Right renal pelvis (tissue), 4 donors: ENCODE results near the gene C20orf173. TPM values are rescaled to one million over a fixed set of nuclear protein-coding genes. Genes with fewer than 3 reads are reported as not detected.

Source experiments
- DNase-seq, 4 donors: peaks; one replicate each; pipeline ENCODE4 v3.0.0-alpha.2; 2013; ENCODE audit warnings: low read depth in 4 of 4, low spot score in 3 of 4, missing footprints in 1 of 4
- polyA plus RNA-seq, 4 donors: library from polyadenylated mRNA; unstranded; fragments of 120-200 nt; gene quantifications; one replicate each; pipeline ENCODE4 v1.2.1, GENCODE V29; 2013; ENCODE audit not compliant: insufficient read length in 4 of 4

C20orf173 gene
- polyA plus RNA-seq, 4 donors, result not detected

DNA sequence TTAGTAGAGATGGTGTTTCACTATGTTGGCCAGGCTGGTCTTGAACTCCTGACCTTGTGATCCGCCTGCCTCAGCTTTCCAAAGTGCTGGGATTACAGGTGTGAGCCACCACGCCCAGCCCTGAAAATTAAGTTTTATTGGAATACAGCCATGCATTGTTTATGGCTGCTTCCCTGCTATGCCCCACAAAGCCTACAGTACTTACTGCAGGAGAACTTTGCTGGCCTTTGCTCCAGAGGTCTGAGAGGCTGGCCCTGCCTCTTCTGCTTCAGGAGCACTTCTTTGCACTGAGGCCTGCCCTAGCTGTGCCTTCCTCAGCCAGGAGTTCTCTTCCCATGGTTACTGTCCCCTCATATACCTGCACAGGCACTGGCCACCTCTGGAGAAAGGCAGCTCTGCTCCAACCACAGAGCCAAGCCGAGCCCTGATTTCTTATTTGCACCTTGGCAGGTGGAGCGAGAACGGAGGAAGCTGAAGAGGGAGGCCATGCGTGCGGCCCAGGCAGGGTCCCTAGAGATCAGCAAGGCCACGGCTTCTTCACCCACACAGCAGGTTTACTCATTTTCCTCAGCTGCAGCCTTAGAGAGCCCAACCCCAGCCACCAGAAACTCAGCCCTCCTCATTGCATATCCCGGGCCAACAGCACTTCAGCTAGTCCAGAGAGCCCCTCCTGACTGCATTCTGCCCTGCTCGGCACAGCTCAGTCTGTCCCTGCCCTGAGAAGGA, 20.8 kb downstream of the C20orf173 start:
- no peak for DNase-seq

DNA sequence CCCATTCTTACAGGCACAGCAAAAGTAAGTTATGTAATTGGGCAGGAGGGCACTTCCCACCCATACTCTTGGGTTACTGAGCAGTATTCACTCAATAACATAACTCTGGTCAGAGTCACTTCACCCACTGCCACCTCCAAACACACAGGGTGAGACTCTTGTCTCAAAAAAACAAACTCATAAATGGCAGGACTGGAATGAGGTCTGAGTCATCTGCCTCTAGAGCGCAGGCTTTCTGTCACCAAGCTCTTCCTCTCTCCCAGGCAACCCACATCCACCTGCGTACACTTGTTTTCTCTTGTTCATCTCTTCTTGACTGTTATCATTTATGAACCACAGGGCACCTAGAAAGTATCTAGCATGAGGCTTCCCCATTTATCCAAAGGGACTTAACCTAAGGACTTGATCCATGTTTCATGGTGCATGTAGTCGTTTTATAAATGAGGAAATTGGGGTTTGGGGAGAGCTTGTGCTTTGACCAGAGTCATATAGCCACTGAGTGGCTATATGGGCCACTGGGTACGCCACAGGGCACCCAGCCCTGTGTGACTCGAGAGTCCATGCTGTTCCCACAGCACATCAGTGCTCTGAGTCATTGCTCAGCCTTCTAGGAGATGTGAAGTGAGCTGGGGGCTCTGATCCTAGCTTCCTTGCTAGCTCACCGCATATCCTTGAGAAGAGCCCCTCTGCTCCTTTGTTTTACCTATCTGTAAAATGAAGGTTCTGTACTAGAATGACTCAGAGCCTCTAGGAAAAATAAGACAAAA, 22.4 kb downstream of the C20orf173 start:
- DNase-seq, result no peak

DNA sequence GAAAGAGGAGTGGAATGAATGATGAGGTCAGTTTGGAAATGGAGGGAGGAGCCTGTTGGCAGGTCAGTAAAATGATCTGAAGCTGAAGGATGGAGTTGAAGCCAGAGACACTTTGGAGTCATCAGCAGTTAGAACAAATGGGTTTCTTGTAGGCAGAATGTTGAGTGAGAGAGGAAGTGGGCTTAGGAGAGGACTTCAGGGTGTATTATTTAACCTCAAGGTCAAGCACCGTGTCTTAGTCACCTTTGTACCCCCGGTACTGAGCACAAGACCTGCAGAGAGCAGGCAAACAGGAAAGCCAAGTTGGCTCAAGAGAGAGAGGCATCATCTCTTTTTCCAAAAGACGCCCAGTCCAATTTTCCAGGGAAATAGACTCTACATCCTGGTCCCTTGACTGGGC, 23.3 kb downstream of the C20orf173 start:
- no peak for DNase-seq

DNA sequence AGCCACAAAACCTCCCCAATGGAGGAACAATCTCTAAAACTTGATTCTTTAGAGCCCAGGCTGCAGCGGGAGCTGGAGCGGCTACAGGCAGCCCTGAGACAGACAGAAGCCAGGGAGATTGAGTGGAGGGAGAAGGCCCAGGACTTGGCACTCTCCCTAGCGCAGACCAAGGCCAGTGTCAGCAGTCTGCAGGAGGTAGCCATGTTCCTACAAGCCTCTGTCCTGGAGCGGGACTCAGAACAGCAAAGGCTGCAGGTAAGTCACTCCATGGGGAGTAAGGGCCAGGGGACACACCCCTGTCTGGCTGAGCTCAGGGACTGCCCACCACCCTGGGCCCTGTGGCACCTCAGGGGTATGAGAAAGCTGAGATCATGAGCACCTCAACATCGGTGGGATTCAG, 24.7 kb downstream of the C20orf173 start:
- no peak for DNase-seq

DNA sequence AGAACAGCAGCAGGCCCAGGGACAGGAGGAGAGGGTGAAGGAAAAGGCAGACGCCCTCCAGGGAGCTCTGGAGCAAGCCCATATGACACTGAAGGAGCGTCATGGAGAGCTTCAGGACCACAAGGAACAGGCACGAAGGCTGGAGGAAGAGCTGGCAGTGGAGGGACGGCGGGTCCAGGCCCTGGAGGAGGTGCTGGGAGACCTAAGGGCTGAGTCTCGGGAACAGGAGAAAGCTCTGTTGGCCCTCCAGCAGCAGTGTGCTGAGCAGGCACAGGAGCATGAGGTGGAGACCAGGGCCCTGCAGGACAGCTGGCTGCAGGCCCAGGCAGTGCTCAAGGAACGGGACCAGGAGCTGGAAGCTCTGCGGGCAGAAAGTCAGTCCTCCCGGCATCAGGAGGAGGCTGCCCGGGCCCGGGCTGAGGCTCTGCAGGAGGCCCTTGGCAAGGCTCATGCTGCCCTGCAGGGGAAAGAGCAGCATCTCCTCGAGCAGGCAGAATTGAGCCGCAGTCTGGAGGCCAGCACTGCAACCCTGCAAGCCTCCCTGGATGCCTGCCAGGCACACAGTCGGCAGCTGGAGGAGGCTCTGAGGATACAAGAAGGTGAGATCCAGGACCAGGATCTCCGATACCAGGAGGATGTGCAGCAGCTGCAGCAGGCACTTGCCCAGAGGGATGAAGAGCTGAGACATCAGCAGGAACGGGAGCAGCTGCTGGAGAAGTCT, 25.5 kb downstream of the C20orf173 start:
- DNase-seq, result no peak

DNA sequence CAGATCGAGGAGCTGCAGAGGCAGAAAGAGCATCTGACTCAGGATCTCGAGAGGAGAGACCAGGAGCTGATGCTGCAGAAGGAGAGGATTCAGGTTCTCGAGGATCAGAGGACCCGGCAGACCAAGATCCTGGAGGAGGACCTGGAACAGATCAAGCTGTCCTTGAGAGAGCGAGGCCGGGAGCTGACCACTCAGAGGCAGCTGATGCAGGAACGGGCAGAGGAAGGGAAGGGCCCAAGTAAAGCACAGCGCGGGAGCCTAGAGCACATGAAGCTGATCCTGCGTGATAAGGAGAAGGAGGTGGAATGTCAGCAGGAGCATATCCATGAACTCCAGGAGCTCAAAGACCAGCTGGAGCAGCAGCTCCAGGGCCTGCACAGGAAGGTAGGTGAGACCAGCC, 26.2 kb downstream of the C20orf173 start:
- DNase-seq, result no peak

DNA sequence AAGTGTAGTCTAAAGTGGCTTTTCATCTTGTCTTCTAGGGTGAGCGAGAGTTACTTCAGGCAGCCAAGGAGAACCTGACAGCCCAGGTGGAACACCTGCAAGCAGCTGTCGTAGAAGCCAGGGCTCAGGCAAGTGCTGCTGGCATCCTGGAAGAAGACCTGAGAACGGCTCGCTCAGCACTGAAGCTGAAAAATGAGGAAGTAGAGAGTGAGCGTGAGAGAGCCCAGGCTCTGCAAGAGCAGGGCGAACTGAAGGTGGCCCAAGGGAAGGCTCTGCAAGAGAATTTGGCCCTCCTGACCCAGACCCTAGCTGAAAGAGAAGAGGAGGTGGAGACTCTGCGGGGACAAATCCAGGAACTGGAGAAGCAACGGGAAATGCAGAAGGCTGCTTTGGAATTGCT, 27.1 kb downstream of the C20orf173 start:
- no peak for DNase-seq

DNA sequence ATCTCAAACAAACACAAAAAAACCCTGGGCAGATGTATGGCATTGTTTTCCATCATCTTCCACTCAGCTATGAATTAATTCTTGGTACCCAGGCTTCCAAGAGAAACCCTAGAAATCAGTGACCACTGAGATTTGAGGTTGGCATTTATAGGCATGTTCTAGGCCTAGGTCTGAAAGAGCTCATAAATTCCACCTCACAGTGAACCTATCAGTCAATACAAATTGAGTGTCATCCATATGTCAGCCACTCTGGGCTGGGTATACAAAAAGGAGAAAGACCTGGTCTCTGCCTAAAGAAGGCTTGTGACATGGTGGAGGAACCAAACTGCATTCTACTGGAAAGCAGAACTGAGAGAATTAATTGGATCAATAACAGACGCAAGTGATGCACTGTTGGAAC, 30.2 kb downstream of the C20orf173 start:
- DNase-seq, result no peak

DNA sequence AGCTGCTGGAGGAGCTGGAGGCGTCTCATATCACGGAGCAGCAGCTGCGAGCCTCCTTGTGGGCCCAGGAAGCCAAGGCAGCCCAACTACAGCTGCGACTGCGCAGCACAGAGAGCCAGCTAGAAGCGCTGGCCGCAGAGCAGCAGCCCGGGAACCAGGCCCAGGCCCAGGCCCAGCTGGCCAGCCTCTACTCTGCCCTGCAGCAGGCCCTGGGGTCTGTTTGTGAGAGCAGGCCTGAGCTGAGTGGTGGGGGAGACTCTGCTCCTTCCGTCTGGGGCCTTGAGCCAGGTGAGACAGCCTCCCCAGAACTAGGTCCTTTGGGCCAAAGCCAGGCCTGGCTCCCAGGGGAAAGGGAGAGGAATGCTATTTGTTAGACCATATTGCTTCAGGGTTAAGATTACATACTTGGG, 31.7 kb downstream of the C20orf173 start:
- DNase-seq, result no peak

DNA sequence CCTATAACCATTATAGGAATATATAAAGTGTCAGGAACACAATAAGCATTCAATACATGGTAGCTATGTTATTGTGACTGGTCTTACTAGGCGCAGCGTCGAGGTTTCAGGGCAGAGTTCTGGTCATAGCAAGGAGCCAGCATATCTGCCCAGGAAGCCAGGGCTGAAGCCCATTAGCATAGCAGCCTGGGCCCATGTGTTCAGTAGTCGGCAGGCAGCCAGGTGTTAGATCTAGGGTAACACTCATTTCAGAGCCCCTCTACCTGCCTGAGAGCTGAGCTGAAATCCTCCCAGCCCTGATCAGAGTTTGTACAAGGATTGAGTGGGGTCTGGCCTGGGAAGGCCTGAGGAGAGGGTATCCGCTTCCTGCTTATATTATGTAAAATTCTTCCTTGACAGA, 32.1 kb downstream of the C20orf173 start:
- DNase-seq, result no peak

DNA sequence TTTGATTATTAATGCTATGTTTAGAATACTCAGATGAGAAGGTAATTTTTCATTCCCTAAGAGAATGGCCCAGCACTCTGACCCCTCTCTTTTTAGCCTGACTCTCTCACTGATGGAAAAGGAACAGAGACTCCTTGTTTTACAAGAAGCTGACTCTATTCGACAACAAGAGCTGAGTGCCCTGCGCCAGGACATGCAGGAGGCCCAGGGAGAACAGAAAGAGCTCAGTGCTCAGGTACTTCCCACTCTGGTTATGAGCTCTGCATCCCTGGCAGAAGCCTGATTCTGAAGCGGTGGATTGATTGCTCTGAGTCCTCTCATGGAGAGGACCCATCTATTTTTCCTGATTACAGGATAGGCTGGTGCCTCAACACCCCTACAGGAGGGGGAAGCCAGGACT, 33.0 kb downstream of the C20orf173 start:
- no peak for DNase-seq

DNA sequence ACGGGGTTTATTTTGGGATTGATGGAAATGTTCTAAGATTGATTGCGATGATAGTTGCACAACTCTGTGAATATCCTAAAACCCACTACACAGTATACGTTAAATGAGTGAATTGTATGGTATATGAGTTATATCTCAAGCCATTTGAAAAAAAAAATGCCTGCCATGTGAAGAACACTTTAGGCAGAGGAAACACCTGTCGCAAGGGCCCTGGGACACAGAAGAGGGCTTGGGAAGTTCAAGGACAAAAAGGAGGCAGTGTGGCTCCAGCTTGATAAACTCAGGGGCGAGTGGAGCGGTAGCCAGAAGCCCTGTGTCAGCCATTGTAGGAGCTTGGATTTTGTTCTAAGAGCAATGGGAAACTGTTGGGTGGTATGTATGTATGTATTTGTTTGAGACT, 37.1 kb downstream of the C20orf173 start:
- no peak for DNase-seq

DNA sequence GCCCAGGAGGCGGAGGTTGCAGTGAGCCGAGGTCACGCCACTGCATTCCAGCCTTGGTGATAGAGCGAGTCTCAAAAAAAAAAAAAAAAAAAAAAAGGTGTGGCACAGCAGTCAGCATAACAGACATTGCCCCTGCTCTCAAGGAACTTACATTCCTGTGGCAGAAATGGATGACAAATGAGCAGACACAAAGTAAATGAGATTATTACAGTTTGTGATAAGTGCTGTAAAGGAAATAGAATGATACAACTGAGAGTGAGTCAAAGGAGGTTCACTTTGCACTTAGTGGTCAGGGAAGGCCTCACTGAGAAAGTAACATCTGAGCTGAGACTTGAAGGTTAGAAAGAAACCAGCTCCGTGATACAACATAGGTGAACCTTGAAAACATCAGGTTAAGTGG, 37.6 kb downstream of the C20orf173 start:
- DNase-seq, result no peak

DNA sequence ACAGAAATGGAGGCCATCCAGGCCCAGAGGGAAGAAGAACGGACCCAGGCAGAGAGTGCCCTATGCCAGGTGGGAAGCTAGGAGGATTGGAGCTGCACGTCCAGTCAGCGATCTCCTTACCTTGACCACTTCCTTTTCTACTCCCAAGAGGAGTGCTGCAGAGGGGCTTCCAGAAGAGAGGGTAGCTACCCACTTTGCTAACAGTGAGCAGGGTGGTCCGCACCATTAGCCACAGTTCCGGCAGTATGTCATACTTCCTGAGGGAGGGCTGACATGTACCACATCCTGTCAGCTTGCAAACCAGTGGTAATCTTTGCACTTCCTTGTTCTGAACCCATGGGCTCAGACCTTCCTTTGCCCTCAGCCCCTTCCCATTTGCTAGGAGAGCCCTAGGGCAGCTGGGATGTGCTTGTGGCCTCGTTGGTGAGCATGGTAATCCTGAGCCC, 38.7 kb downstream of the C20orf173 start:
- no peak for DNase-seq

DNA sequence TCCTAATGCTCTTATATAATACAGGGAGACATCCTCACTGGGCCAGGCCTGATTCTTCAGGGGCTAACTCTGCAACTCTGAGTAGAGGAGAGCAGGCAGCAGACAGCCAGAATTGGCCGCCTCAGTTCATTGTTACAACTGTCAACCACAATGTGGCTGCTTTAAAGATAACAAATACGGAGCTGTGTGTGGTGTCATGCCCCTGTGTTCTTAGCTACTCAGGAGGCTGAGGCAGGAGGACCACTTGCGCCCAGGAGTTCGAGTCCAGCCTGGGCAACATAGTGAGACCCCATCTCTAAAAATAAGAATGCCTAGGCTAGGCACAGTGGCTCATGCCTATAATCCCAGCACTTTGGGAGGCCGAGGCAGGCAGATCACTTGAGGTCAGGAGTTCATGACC, 39.7 kb downstream of the C20orf173 start:
- no peak for DNase-seq

DNA sequence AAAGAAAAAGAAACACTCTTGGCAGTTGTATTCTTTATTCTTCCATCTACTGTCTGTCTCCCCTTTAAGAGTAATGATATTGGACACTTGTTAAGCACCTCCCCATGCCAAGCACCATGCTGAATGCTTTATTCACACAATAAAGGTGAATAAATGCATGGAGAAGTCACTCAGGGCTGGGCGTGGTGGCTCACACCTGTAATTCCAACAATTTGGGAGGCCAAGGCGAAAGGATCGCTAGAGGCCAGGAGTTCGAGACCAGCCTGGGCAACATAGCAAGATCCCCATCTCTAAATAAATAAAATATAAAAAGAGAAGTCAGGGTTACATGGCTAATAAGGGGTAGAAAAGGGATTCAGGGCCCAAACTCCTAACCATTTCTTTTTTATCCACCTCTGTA, 42.0 kb downstream of the C20orf173 start:
- DNase-seq, result no peak

DNA sequence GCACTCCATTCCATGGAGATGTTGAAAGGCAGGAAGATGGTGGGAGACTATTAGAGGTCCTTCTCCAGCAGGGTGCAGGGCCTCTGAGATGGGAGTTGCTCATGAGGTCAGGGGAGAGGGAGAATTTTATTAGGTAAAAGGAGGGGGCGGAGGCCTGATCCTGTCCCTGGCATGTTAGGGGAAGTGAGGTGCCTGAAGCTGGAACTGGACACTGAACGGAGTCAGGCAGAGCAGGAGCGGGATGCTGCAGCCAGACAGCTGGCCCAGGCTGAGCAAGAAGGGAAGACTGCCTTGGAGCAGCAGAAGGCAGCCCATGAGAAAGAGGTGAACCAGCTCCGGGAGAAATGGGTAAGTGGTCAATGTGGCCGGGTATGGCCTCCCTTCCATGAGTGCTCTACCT, 49.7 kb downstream of the C20orf173 start:
- DNase-seq, result no peak

DNA sequence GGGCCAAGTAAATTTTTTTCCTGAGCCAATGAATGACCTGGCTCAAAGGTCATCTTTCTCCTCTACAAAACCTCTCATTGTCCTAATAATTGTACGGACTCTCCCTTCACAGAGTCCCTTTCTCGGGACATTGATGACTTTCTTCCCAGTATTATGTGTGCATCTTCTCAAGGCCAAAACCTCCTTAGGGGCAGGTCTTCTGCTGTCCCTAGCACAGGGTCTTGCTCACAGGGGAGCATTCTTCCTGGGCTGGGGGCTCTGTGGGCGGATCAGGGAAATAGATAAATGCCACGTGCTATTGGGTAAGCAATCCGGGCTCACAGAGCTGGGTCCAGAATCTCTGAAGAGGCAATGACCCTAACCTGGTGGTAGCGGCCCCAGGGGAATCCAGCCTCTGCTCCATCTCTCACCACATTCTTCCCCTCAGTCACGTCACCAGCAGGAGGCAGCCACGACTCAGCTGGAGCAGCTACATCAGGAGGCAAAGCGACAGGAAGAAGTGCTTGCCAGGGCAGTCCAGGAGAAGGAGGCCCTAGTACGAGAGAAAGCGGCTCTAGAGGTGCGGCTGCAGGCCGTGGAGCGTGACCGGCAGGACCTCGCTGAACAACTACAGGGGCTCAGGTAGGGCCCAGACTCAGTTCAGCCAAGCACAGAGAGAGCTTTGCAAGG, 50.5 kb downstream of the C20orf173 start:
- DNase-seq, result no peak
